Smooth muscle cell of the brain vasculature (primary cell): ENCODE results near the gene PRLR.
A peak's percentile ranks its signal among the peaks of the same experiment; 100 is the strongest.

Experiments used
- DNase-seq: peaks from one replicate; pipeline ENCODE4 v3.0.0-alpha.2; 2012; ENCODE audit warnings: low read depth, low spot score

Gene PRLR

GRCh38 chr5:35083150-35083549 lies 147.1 kb downstream of the PRLR start:
- DNase-seq, result no peak

- DNase-seq, result no peak
These were observed 147.8 kb downstream of the PRLR start for GRCh38 chr5:35082530-35082929.

- no peak for DNase-seq
These were observed 149.2 kb downstream of the PRLR start for GRCh38 chr5:35081134-35081533.

GRCh38 chr5:35073160-35073559 lies 157.1 kb downstream of the PRLR start:
- DNase-seq, result no peak

GRCh38 chr5:35069188-35069587 lies 161.1 kb downstream of the PRLR start:
- DNase-seq, result no peak

GRCh38 chr5:35067985-35068384 lies 162.3 kb downstream of the PRLR start:
- no peak for DNase-seq

GRCh38 chr5:35066260-35066795 lies 164.0 kb downstream of the PRLR start:
- DNase-seq, result no peak

GRCh38 chr5:35063414-35063813 lies 166.9 kb downstream of the PRLR start:
- no peak for DNase-seq

GRCh38 chr5:35061211-35061770 lies 169.0 kb downstream of the PRLR start:
- DNase-seq, result no peak

- no peak for DNase-seq
These were observed 170.1 kb downstream of the PRLR start for GRCh38 chr5:35060236-35060635.

GRCh38 chr5:35059251-35059650 lies 171.0 kb downstream of the PRLR start:
- no peak for DNase-seq

GRCh38 chr5:35058374-35058788 lies 171.9 kb downstream of the PRLR start:
- DNase-seq, result no peak

- no peak for DNase-seq
These were observed 173.6 kb downstream of the PRLR start for GRCh38 chr5:35056686-35057085.

- DNase-seq, result no peak
These were observed 177.4 kb downstream of the PRLR start for GRCh38 chr5:35052838-35053237.

- no peak for DNase-seq
These were observed 179.7 kb downstream of the PRLR start for GRCh38 chr5:35050541-35051126.

- DNase-seq, result no peak
These were observed 181.4 kb downstream of the PRLR start for GRCh38 chr5:35048910-35049309.

GRCh38 chr5:35047785-35048404 lies 182.4 kb downstream of the PRLR start, which contains the start of gene AGXT2:
Gene AGXT2 (minus strand): TSS chr5:35047949. CDS start chr5:35047892, 57 bp downstream.
- DNase-seq, result no peak

GRCh38 chr5:35046774-35047173 lies 183.5 kb downstream of the PRLR start:
- DNase-seq, result peak; percentile 13

- DNase-seq, result no peak
These were observed 185.0 kb downstream of the PRLR start for GRCh38 chr5:35045280-35045679.

GRCh38 chr5:35044649-35045048 lies 185.6 kb downstream of the PRLR start:
- no peak for DNase-seq

GRCh38 chr5:35042781-35043180 lies 187.5 kb downstream of the PRLR start:
- no peak for DNase-seq

- no peak for DNase-seq
These were observed 189.0 kb downstream of the PRLR start for GRCh38 chr5:35041261-35041660.

GRCh38 chr5:35038891-35039290 lies 191.4 kb downstream of the PRLR start:
- DNase-seq, result no peak
